Activated CD4-positive, alpha-beta T cell treated with anti-CD3 and anti-CD28 coated beads, Interleukin-2, amount 10 ng/mL, durations not matched to agents 7 days and 5 days (primary cell): Measurements from ENCODE around the gene WWOX. TPM values are rescaled to one million over a fixed set of nuclear protein-coding genes. Genes with fewer than 3 reads are reported as not detected.

ENCODE experiments used
- CTCF ChIA-PET: fragments of 350-600 bp; sonication (Branson Sonifier 250); formaldehyde crosslinking; loops from one replicate; lab custom pipeline; 2021; ENCODE audit warnings: antibody characterized with exemption; lab: Charles Lee
- POLR2A ChIA-PET: fragments of 350-600 bp; sonication (Branson Sonifier 250); formaldehyde crosslinking; loops from one replicate; lab custom pipeline; 2021; ENCODE audit warnings: antibody characterized with exemption; lab: Charles Lee
- DNase-seq: peaks from one replicate; pipeline ENCODE4 v3.0.0-alpha.2; 2020
- H3K27ac Mint-ChIP-seq: one replicate; pipeline ENCODE4 v1.8.0; 2021; ENCODE audit warnings: mild to moderate bottlenecking, moderate library complexity, mixed read lengths
- H3K27me3 Mint-ChIP-seq: one replicate; pipeline ENCODE4 v1.8.0; 2021; ENCODE audit warnings: mixed read lengths
- H3K36me3 Mint-ChIP-seq: one replicate; pipeline ENCODE4 v1.8.0; 2021; ENCODE audit warnings: low read depth, mixed read lengths
- H3K4me1 Mint-ChIP-seq: one replicate; pipeline ENCODE4 v1.8.0; 2021; ENCODE audit warnings: mixed read lengths
- H3K4me3 Mint-ChIP-seq: one replicate; pipeline ENCODE4 v1.8.0; 2021; ENCODE audit warnings: mild to moderate bottlenecking, moderate library complexity, mixed read lengths
- H3K9me3 Mint-ChIP-seq: one replicate; pipeline ENCODE4 v1.8.0; 2021; ENCODE audit warnings: mixed read lengths
- total RNA-seq, 2 experiments: library from RNA; stranded (reverse); gene quantifications; one replicate each; pipeline ENCODE4 v1.2.3, GENCODE V29; 2021

Gene WWOX
- total RNA-seq, 2 experiments from 2014 or later, result 22.2 to 28.9 TPM

DNA sequence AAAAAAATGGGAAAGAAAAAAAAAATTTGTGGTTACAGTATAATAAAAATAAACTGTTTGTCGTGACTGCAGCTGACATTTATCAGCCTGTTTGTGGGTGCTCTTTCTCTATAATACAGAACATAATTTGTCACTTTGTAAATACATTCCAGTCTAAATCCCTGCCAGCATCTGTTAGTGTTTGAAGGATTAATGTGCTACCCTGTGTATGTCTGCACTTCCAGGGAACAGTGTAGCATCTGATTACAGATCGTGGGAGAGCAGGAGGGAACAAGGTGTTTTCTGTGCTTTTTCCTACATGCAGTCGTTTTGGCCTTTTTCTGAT is 265.1 kb downstream of the WWOX start:
- H3K4me1 Mint-ChIP-seq, result no peaks in the 10 kb centered on the region
- H3K9me3 Mint-ChIP-seq, result no peaks in the 10 kb centered on the region
- POLR2A ChIA-PET, result no interaction called here
- no peak overlapping the region for H3K27ac Mint-ChIP-seq
- DNase-seq, result no peak
- H3K4me3 Mint-ChIP-seq, result no peak overlapping the region
- H3K27me3 Mint-ChIP-seq, result no peaks in the 10 kb centered on the region
- CTCF ChIA-PET, result no interaction called here
- no peaks in the 10 kb centered on the region for H3K36me3 Mint-ChIP-seq

DNA sequence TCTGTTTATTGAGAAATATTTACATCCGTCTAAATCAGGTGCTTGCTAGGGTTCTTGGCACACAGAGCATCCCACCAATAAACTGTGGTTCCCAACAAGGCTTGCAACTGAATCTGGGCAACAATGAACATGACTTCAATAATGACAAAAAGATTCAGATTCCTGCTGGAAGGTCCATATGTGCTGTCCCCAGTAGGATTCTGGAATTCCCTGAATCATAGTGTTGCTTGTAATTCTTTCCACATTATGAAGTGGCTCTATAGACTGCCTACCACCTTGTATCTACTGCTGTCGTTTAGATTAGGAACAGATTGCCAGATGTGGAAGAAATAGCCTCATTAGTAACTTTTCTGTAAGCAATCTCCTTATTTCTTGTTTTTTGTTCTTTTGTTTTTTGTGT is 265.9 kb downstream of the WWOX start:
- no peaks in the 10 kb centered on the region for H3K4me1 Mint-ChIP-seq
- H3K36me3 Mint-ChIP-seq, result no peaks in the 10 kb centered on the region
- POLR2A ChIA-PET, result no interaction called here
- DNase-seq, result no peak
- no peaks in the 10 kb centered on the region for H3K9me3 Mint-ChIP-seq
- H3K27ac Mint-ChIP-seq, result no peak overlapping the region
- CTCF ChIA-PET, result no interaction called here
- no peak overlapping the region for H3K4me3 Mint-ChIP-seq
- no peaks in the 10 kb centered on the region for H3K27me3 Mint-ChIP-seq

DNA sequence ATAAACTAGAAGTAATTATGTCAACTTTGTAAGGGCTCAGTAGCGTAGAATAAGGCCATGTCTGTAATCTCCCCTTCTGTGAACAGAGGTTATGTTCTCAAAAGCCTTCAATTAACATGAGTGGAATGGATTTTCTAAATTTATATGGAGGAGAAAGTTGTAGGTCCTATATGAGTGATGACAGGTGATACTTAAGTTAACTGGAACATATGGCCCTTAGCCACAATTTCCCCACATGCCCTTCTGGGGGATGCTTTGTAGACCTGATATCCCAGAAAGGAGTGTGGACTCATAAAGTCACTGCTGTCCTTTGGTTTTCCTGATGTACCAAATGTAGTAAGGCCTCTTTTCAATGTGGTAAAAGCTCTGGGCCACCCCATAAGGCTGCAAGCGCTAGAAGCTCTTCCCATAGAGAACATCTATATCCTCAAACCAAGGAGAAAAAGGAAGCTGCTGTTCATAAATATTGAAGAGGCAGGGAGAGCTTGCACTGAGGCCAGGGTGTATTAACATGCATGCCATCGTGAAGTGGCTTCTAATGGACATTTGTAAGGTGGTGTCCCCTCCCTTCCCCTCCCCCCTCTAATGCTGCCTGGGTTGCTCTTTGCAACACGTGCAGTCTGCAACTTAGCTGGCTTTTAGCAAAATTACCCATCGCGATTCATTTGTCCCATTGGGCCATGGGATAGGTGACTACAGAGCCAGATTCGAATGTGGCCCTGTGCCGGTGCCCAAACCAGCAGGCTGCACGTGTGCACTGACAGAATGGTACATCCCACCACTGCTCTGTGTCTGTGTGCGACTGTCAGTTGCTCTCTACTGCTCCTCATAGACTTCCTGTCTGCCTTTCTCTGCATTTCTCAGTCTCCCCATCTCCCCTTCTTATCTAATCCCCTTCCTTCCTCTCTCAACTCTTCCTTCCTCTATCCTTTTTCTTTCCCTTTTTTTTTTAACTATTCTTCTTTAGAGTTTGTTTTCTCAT is 269.0 kb downstream of the WWOX start:
- CTCF ChIA-PET, result interaction anchor here (0.5 kb wide), 1 partner anchor 624 kb away, joined by 3 read pairs; no protein-coding TSS in a partner anchor
- no peaks in the 10 kb centered on the region for H3K9me3 Mint-ChIP-seq
- POLR2A ChIA-PET, result no interaction called here
- H3K27me3 Mint-ChIP-seq, result no peaks in the 10 kb centered on the region
- no peaks in the 10 kb centered on the region for H3K36me3 Mint-ChIP-seq
- no peak overlapping the region for H3K4me3 Mint-ChIP-seq
- DNase-seq, result no peak
- H3K27ac Mint-ChIP-seq, result no peak overlapping the region
- H3K4me1 Mint-ChIP-seq, result no peaks in the 10 kb centered on the region

DNA sequence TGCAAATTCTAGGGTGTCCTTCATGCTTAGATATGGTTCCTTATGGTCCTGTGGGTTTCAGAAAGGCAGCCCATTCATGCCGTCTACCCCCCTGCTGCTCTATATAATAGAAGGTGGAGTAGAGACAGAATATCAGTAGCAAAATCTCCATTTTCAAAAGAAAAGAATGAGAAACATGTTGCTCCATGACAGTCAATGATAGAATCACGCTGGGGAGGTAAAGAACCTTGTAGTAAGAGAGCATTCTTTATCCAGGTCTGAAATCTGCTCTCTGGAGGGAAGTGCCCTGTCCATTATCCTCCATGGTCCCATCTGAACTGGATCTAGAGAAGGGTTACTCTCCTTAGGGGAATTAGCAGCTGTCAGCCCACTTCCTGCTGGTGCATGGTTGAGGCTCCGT is 272.8 kb downstream of the WWOX start:
- H3K36me3 Mint-ChIP-seq, result no peaks in the 10 kb centered on the region
- CTCF ChIA-PET, result interaction anchor here (0.6 kb wide), 1 partner anchor 1351 kb away, joined by 3 read pairs; no protein-coding TSS in a partner anchor
- no peaks in the 10 kb centered on the region for H3K9me3 Mint-ChIP-seq
- no peaks in the 10 kb centered on the region for H3K27me3 Mint-ChIP-seq
- POLR2A ChIA-PET, result no interaction called here
- H3K4me1 Mint-ChIP-seq, result no peaks in the 10 kb centered on the region
- H3K4me3 Mint-ChIP-seq, result no peak overlapping the region
- no peak overlapping the region for H3K27ac Mint-ChIP-seq
- no peak for DNase-seq

DNA sequence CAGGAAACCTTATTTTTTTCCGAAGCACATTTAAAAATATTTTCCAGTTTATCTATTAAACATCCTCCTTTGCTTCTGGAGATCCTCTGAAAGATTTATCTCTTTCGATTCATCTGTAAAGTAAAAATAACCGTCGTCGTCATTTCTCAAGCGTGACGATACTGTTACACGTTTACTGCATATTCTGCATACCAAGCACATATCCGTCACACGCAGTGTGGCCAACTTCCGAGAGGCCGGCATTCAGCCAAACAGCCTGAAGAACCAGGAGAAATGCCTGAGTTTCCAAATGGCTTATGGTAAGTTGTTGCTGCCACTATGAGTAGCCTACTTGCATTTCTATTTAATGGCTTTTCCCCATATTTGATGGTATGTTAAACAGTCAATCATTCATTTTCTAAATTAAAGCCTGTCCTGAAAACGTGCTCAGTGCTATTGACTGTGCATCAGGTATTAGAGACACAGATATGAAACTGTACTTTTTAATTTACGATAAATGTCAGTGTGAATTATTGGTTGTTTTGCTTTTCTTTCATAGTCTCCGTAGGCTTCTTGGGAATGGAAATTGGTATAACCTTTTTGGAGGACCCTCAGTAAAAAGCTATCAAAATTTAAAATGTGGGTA is 275.7 kb downstream of the WWOX start:
- no peak overlapping the region for H3K4me3 Mint-ChIP-seq
- DNase-seq, result no peak
- no peak overlapping the region for H3K27ac Mint-ChIP-seq
- no peaks in the 10 kb centered on the region for H3K27me3 Mint-ChIP-seq
- H3K9me3 Mint-ChIP-seq, result no peaks in the 10 kb centered on the region
- H3K36me3 Mint-ChIP-seq, result no peaks in the 10 kb centered on the region
- ChIA-PET POLR2A (no interaction called here), CTCF (no interaction called here)
- no peaks in the 10 kb centered on the region for H3K4me1 Mint-ChIP-seq

DNA sequence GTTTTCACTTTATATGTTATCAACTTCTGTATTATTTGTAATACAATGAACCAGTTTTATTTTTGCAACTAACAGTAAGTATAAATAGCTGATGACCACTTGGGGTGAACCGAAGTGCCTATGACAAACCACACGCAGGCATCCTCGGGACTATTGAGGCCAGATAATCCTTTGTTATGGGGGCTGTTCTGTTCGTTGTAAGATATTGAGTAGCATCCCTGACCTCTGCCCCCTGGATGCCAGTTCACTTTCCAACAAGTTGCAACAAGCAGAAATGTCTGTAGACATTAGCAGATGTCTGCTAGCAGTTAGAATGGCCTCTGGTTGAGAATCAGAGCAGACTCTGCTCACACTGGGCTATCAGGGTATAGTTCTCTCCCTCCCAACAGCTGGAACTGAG is 277.0 kb downstream of the WWOX start:
- Mint-ChIP-seq H3K9me3 (no peaks in the 10 kb centered on the region), H3K4me1 (no peaks in the 10 kb centered on the region), H3K27ac (no peak overlapping the region), H3K4me3 (no peak overlapping the region), H3K27me3 (no peaks in the 10 kb centered on the region), H3K36me3 (no peaks in the 10 kb centered on the region)
- ChIA-PET POLR2A (no interaction called here), CTCF (interaction anchor here (0.6 kb wide), 1 partner anchor 42 kb away, joined by 3 read pairs; no protein-coding TSS in a partner anchor)
- no peak for DNase-seq

DNA sequence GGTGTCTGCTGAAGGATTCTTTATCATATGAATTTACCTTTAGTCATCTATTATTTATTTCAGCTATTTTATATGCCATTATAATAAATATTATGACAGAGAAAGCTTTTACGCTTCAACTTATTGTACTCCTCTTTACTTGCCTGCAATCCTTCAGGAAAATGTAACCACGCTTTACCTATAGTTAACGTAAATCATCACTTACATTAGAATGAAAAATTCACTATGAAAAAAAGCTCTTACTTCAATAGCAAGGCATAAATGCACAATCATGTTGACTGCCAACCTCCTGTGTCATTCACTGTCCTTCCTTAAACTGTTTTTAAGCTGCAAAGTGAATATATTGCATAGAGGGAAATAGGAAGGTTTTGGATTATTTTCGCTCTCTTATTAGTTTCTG is 277.9 kb downstream of the WWOX start:
- H3K4me3 Mint-ChIP-seq, result no peak overlapping the region
- no peaks in the 10 kb centered on the region for H3K4me1 Mint-ChIP-seq
- H3K9me3 Mint-ChIP-seq, result no peaks in the 10 kb centered on the region
- H3K27ac Mint-ChIP-seq, result no peak overlapping the region
- ChIA-PET CTCF (no interaction called here), POLR2A (no interaction called here)
- H3K27me3 Mint-ChIP-seq, result no peaks in the 10 kb centered on the region
- no peak for DNase-seq
- H3K36me3 Mint-ChIP-seq, result no peaks in the 10 kb centered on the region

DNA sequence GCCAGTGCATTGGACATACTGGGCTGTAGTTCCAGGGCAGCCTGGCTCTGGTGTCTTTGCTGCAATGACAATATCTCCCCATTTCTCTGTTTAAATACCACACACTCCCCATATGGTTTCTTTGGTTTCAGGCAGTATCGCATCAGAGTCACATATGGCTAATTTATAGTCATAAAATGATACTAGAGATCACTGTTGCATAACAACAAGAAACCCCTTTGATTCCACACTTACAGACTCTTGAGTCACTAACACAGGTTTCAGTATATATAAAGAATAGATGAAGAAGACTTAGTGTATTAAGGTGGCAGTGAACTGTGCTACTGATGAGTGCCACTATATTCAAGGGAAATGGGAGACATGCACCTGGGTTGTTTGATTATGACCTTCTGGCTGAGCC is 281.6 kb downstream of the WWOX start:
- Mint-ChIP-seq H3K9me3 (no peaks in the 10 kb centered on the region), H3K27ac (no peak overlapping the region), H3K36me3 (no peaks in the 10 kb centered on the region), H3K4me1 (no peaks in the 10 kb centered on the region), H3K27me3 (no peaks in the 10 kb centered on the region), H3K4me3 (no peak overlapping the region)
- ChIA-PET POLR2A (no interaction called here), CTCF (no interaction called here)
- no peak for DNase-seq

DNA sequence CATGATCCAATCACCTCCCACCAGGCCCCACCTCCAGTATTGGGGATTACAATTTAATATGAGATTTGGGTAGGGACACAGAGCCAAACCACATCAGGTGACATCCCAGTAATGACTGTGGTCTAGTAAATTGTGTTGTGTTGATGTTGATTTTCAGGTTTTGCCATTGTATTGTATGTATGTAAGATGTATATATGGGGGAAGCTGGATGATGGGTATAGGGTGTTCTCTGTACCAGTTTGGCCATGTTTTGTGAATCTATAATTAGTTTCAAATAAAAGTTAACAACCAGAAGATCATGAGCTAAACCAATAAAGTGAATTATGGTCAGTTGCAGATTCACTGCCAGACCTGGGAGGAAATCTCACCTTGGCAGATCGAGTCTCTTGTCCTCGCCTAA is 283.7 kb downstream of the WWOX start:
- H3K9me3 Mint-ChIP-seq, result no peaks in the 10 kb centered on the region
- CTCF ChIA-PET, result no interaction called here
- POLR2A ChIA-PET, result no interaction called here
- no peaks in the 10 kb centered on the region for H3K27me3 Mint-ChIP-seq
- no peaks in the 10 kb centered on the region for H3K36me3 Mint-ChIP-seq
- H3K27ac Mint-ChIP-seq, result no peak overlapping the region
- no peak overlapping the region for H3K4me3 Mint-ChIP-seq
- no peaks in the 10 kb centered on the region for H3K4me1 Mint-ChIP-seq
- DNase-seq, result no peak

DNA sequence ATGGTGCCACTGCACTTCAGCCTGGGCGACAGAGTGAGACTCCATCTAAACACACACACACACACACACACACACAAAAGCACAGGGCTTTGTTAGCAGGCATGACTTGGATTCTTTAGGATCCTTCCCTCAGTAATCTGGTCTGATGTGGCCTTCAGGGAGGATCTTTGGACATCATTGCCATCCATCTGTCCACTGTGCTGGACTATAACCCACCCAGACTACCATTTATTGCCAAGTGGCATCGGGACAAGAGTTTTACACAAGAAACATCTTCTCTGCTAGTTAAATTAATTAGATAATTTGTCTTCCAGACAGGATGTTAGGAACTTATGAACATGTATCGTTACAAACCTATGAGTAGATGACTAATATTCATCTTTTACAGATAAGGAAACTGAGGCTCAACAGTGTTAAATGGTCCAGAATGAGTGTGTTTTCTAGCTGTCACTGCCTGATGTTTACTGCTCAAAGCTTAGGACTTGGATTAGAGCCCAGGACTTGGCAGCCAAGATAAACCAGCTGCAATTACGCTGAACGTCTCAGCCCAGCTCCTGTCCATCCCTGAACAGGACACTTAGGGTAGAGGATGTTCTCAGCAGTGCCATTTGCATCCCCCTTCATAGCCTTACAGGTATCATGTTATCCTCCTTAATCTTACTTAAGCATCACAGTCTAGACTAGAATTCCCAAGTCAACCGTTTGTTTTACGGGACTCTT is 285.8 kb downstream of the WWOX start:
- H3K27ac Mint-ChIP-seq, result no peak overlapping the region
- no peak for DNase-seq
- ChIA-PET POLR2A (no interaction called here), CTCF (no interaction called here)
- H3K4me3 Mint-ChIP-seq, result no peak overlapping the region
- H3K36me3 Mint-ChIP-seq, result no peaks in the 10 kb centered on the region
- no peaks in the 10 kb centered on the region for H3K4me1 Mint-ChIP-seq
- H3K27me3 Mint-ChIP-seq, result no peaks in the 10 kb centered on the region
- no peaks in the 10 kb centered on the region for H3K9me3 Mint-ChIP-seq

DNA sequence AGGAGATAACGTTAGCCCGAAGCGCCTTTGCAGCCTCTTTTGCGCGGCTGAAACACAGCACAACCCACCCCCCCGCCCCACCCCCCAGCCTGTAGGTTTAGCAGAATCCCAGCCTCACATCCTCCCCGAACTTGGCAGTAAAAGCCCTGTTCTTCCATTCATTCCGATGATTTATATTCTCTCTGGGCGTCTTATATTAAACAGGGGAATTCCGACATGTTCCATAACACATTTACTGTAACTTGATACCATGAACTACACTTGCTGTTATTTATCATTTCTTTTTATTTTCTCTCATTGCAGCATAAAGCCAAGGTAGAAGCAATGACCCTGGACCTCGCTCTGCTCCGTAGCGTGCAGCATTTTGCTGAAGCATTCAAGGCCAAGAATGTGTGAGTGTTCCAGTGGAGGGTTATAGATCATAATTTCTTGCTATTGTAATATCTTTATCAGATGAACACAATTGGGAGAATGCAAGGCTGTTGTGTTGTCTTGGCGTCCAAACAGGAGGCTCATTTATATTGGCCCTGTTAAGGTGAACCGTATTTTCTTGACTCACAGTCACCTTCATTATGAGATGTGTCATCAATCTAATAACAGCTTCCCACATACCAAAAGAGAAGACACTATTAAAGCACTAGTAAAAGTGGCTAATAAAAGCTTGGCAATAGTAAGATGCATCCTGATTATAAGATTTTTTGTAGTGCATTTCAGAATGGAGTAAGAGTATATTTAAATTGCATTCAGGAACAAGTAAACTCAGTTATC is 287.3 kb downstream of the WWOX start:
- CTCF ChIA-PET, result no interaction called here
- no peak for DNase-seq
- H3K4me1 Mint-ChIP-seq, result no peaks in the 10 kb centered on the region
- no peak overlapping the region for H3K4me3 Mint-ChIP-seq
- no peaks in the 10 kb centered on the region for H3K36me3 Mint-ChIP-seq
- no peaks in the 10 kb centered on the region for H3K27me3 Mint-ChIP-seq
- H3K27ac Mint-ChIP-seq, result no peak overlapping the region
- POLR2A ChIA-PET, result no interaction called here
- H3K9me3 Mint-ChIP-seq, result peaks cover 4% of the 10 kb centered on the region

DNA sequence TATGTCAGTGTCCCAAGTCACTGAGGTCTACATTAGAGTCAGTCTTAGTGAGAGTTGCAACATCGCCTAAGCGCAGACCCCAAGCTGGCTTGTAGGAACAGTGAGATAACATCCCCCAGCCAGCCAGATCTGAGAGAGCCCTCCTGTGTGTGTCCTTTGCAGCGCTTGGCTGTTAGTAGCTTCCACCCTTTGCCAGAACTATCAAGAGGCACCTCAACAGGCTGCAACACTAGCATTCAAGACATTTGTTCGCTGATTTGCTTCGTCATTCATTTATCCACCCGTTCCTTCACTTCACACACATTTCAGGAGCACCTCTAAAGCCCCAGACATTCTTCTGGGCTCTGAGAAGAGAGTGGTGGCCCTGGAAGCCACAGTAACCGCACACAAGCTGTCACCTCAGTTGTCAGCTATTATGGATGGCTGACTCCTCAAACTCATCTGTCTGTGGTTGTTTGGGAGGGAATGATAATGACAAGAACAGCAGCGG is 289.6 kb downstream of the WWOX start:
- ChIA-PET CTCF (interaction anchor here (0.7 kb wide), 1 partner anchor 1318 kb away, joined by 3 read pairs; no protein-coding TSS in a partner anchor), POLR2A (no interaction called here)
- H3K9me3 Mint-ChIP-seq, result peaks cover 8% of the 10 kb centered on the region
- no peaks in the 10 kb centered on the region for H3K4me1 Mint-ChIP-seq
- no peak overlapping the region for H3K27ac Mint-ChIP-seq
- no peaks in the 10 kb centered on the region for H3K27me3 Mint-ChIP-seq
- no peak overlapping the region for H3K4me3 Mint-ChIP-seq
- DNase-seq, result no peak
- H3K36me3 Mint-ChIP-seq, result no peaks in the 10 kb centered on the region
